Keratinocyte (primary cell): ENCODE data around the gene CDRT4.

Experiments used
- CTCF ChIP-seq, 3 experiments: IDR thresholded peaks in 1 of 3; conservative IDR thresholded peaks in 1 of 3; optimal IDR thresholded peaks in 1 of 3; 2 replicates in 2 of 3; 3 replicates in 1 of 3; pipeline versions ENCODE3 to v1.5.1; 2011; ENCODE audit warnings: low read length in 3 of 3, mild to moderate bottlenecking in 3 of 3, moderate library complexity in 2 of 3, control low read depth in 1 of 3, inconsistent platforms in 1 of 3; ENCODE audit not compliant: insufficient read depth in 2 of 3; ENCODE audit errors: extremely low read depth in 1 of 3
- EZH2 ChIP-seq: IDR thresholded peaks from one replicate; pipeline ENCODE4 v1.6.1; 2012; ENCODE audit warnings: inconsistent platforms, mild to moderate bottlenecking, low read length, moderate library complexity

DNA sequence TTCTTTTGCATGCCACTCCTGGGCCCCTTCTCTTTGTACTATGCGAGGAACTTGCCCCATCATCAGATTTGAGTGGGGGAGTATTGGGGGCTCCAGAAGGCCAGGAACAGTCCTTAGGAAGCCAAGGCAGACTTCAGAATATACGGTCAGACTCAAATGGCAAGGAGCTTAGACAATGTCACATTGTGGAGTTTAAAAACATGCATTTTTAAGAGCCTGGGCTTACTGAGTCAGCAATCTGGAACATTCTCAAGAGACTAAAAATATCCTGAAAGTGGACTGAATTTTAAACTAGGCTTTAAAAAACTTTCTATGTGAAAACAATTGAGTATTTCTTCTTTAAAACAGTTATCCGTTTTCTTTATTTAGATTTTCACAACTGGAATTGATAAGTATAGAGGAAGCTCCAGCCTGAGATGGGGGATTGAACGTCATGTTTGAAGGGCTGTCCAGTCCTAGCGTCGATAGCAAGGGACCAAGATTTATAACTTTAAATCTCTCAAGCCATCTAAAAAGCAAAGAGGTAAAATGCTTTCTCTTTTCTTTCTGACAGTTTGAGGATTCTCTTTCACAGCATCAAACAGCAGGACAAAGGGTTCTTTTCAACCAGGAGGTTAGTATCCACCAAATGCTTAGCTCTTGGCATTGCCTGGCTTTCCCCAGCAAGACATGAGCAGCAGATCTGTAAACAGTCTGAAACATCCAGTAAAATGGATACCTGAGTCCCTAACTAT lies 45.8 kb upstream of the CDRT4 start:
- TF ChIP-seq CTCF (optimal IDR thresholded peaks at IDR 0.05 in 1 of 3, IDR thresholded peaks at IDR 0.05 in 1 of 3, conservative IDR thresholded peaks at IDR 0.05 in 1 of 3; ENCODE audit: extremely low read depth in 1 of 3, insufficient read depth in 2 of 3, low read length in 3 of 3) (no peak), EZH2 (no peak)
